Right atrium auricular region (tissue), 2 donors: ENCODE measurements around the gene CDCA4. TPM values are rescaled to one million over a fixed set of nuclear protein-coding genes. Genes with fewer than 3 reads are reported as not detected.
A peak's percentile ranks its signal among the peaks of the same experiment; 100 is the strongest.

ENCODE experiments used
- DNase-seq: peaks from one replicate; pipeline ENCODE4 v3.0.0-alpha.2; 2019; ENCODE audit warnings: low spot score
- H3K27ac ChIP-seq, 2 donors: fragments of 200-600 bp; sonication (generic); 1 replicate in 1 of 2; 2 replicates in 1 of 2; pipeline ENCODE4 v1.5.1; 2016 to 2019
- H3K27me3 ChIP-seq, 2 donors: fragments of 200-600 bp; sonication (generic); one replicate each; pipeline versions ENCODE4 v1.5.1 to v1.6.0; 2017 to 2019
- H3K36me3 ChIP-seq: fragments of 200-600 bp; sonication (generic); one replicate; pipeline ENCODE4 v1.5.1; 2016
- H3K4me1 ChIP-seq, 2 donors: fragments of 200-600 bp; sonication (generic); one replicate each; pipeline versions ENCODE4 v1.5.1 to v1.6.0; 2017 to 2019
- H3K4me3 ChIP-seq, 2 donors: fragments of 200-600 bp; sonication (generic); 1 replicate in 1 of 2; 2 replicates in 1 of 2; pipeline ENCODE4 v1.5.1; 2017 to 2019; ENCODE audit warnings: mild to moderate bottlenecking in 1 of 2, moderate library complexity in 1 of 2
- H3K9me3 ChIP-seq, 2 donors: fragments of 200-600 bp; sonication (generic); one replicate each; pipeline ENCODE4 v1.5.1; 2019
- CTCF ChIP-seq, 2 donors: fragments of 200-600 bp; sonication (generic); IDR thresholded peaks; one replicate each; pipeline ENCODE4 v1.5.1; 2019; ENCODE audit warnings: antibody characterized with exemption in 2 of 2
- total RNA-seq, 2 donors: library from RNA; depleted of rRNA; stranded (reverse); fragments of >200 nt; gene quantifications; one replicate each; pipeline ENCODE4 v1.1.0, GENCODE V29; 2016

The CDCA4 gene
- total RNA-seq, 2 donors from 2014 or later = 3.3 to 5.1 TPM

- H3K27ac ChIP-seq = no peak overlapping the region
- no peak for DNase-seq
- no peaks in the 10 kb centered on the region for H3K9me3 ChIP-seq
- no peaks in the 10 kb centered on the region for H3K36me3 ChIP-seq
- no peak for TF ChIP-seq CTCF (IDR thresholded peaks at IDR 0.05)
- H3K27me3 ChIP-seq = no peaks in the 10 kb centered on the region
- peak overlapping the region; percentile 29 to 58 for H3K4me3 ChIP-seq
- H3K4me1 ChIP-seq = peaks cover 0 to 61% of the 10 kb centered on the region in 2 donors
Measured at GRCh38 chr14:104978746-104979691, 41.9 kb downstream of the CDCA4 start.

GRCh38 chr14:104977681-104978653 lies 42.9 kb downstream of the CDCA4 start, which contains the start of gene AHNAK2:
TSS of gene AHNAK2 (minus strand) at chr14:104978374. CDS start at chr14:104978237, 137 bp downstream.
- peaks cover 0 to 72% of the 10 kb centered on the region in 2 donors for H3K4me1 ChIP-seq
- no peak within 1 kb of the TSS for H3K27ac ChIP-seq
- DNase-seq = no peak

GRCh38 chr14:104977008-104977680 lies 43.7 kb downstream of the CDCA4 start:
- no peaks in the 10 kb centered on the region for H3K27me3 ChIP-seq
- TF ChIP-seq CTCF (IDR thresholded peaks at IDR 0.05) = no peak
- H3K4me3 ChIP-seq = peak overlapping the region; percentile 41 to 58
- H3K27ac ChIP-seq = no peak overlapping the region
- H3K4me1 ChIP-seq = peaks cover 0 to 80% of the 10 kb centered on the region in 2 donors
- no peaks in the 10 kb centered on the region for H3K9me3 ChIP-seq
- DNase-seq = no peak
- no peaks in the 10 kb centered on the region for H3K36me3 ChIP-seq

More at GRCh38 chr14:104977681-104978653, 42.9 kb downstream of the CDCA4 start, which contains the start of gene AHNAK2:
- H3K27me3 ChIP-seq = no peaks in the 10 kb centered on the region
- TF ChIP-seq CTCF (IDR thresholded peaks at IDR 0.05) = no peak
- no peaks in the 10 kb centered on the region for H3K9me3 ChIP-seq
- peak within 1 kb of the TSS; percentile 41 to 58 for H3K4me3 ChIP-seq
- H3K36me3 ChIP-seq = no peaks in the 10 kb centered on the region

GRCh38 chr14:104976198-104977007 lies 44.5 kb downstream of the CDCA4 start:
- no peak overlapping the region for H3K27ac ChIP-seq
- DNase-seq = peak; percentile 86
- no peaks in the 10 kb centered on the region for H3K36me3 ChIP-seq
- no peak overlapping the region for H3K4me3 ChIP-seq
- H3K27me3 ChIP-seq = no peaks in the 10 kb centered on the region
- H3K9me3 ChIP-seq = no peaks in the 10 kb centered on the region
- peak; percentile 86 to 96 for TF ChIP-seq CTCF (IDR thresholded peaks at IDR 0.05)
- H3K4me1 ChIP-seq = peaks cover 0 to 88% of the 10 kb centered on the region in 2 donors
